Ovary (tissue), 3 donors: Measurements from ENCODE around the gene ERAL1.

Experiments
- CTCF ChIP-seq, 3 donors: fragments of 450-650 bp in 2 of 3; fragments of 200-600 bp in 1 of 3; IDR thresholded peaks; one replicate each; pipeline versions ENCODE4 v1.5.1 to v1.8.0; 2016 to 2022; ENCODE audit warnings: antibody characterized with exemption in 3 of 3, mild to moderate bottlenecking in 1 of 3
- EP300 ChIP-seq: sonication (generic); formaldehyde crosslinking; IDR thresholded peaks from one replicate; pipeline ENCODE4 v1.6.1; 2017; ENCODE audit warnings: antibody characterized with exemption
- donor health status: DM: no; HTN: no; CAD: no.

DNA sequence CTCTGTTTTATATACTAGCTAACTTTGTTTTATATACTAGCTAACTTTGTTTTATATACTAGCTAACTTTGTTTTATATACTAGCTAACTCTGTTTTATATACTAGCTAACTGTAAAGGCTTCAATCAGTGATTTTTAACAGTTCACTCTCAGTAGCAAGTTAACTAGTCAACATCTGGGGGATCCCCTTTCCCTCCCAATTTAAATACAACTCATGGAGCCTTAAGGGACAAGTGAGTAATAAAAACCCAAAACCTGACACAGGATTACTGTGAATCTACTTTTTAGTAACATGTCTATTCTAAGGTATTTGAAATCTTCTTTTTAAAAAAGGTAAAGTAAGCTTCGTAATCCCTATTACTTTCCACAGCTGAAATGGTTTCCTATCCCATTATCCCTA lies 44.4 kb upstream of the ERAL1 start:
- TF ChIP-seq CTCF (IDR thresholded peaks at IDR 0.05) (no peak), EP300 (no peak)
